ENCODE results near the gene AAK1.
A peak's percentile ranks its signal among the peaks of the same experiment; 100 is the strongest.

AAK1 gene

DNA sequence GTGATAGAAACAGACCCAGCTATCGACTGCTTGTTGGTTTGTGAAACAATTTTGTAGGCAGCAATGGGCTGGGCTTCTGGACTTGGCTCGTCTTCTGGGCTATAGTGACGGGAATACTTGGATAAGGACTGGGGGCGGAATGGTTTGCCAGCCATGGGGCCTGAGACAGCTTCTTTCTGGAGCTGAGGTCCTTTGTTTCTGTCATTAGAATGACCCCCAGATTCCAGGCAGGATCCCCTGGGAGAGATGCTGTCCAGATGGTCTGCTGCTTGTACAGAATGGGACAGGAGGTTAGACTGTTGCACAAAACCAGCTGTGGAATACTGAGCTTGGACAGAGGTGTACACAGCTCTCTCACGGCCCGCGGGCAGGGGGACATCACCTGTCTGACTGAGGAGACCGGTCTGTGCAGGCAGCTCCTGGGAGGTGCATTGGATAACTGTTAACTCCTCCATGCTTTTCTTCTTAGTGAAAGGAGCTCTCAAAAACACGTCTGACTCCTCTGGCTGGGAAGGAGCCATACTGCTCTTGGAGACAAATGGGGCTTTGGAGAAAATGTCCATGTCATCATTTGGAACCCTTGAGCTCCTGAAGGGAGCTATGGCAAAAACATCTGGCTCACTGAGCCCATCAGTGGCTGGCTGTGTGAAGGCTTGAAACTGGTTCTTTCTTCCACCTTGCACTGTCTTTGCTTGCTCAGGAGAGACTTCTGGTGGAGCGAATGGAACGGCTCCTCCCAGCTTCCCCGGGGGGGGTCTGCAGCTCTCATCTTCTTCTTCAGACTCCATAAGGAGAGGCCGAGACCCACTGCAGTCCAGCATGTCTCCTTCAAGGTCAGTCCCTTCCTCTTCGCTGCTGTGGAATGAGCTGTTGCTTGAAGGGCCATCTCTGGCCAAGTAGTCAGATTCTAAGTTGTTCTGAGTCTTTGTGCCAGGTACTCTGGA is 177.8 kb downstream of the AAK1 start:
- H3K9me3 ChIP-seq (ENCODE audit: insufficient read depth, low read length, severe bottlenecking) = no peaks in the 10 kb centered on the region
- H4K20me1 ChIP-seq (ENCODE audit: insufficient read depth, low read length) = 0 out of 2 replicates have a peak, but pooled peaks cover 9% of the 10 kb centered on the region
- no peak for DNase-seq
- ATAC-seq (ENCODE audit: insufficient read depth, low read depth) = no peak
- no peaks in the 10 kb centered on the region for H3K79me2 ChIP-seq (ENCODE audit: insufficient read depth, low read length)
- H3K27ac ChIP-seq (ENCODE audit: low read length) = no peak overlapping the region
- H3K4me2 ChIP-seq (ENCODE audit: insufficient read depth, low read length) = no peak overlapping the region
- no peak overlapping the region for H3K4me3 ChIP-seq (ENCODE audit: low read depth in 1 of 2, low read length in 2 of 2)
- peaks cover 64% of the 10 kb centered on the region for H3K36me3 ChIP-seq (ENCODE audit: insufficient read depth, low read length)
- no peaks in the 10 kb centered on the region for H3K4me1 ChIP-seq (ENCODE audit: insufficient read depth, low read length)
- no peak overlapping the region for H2AFZ ChIP-seq (ENCODE audit: low read depth, low read length)
- H3K9ac ChIP-seq (ENCODE audit: low read depth, low read length) = no peak overlapping the region
- TF ChIP-seq, protein P1, sequence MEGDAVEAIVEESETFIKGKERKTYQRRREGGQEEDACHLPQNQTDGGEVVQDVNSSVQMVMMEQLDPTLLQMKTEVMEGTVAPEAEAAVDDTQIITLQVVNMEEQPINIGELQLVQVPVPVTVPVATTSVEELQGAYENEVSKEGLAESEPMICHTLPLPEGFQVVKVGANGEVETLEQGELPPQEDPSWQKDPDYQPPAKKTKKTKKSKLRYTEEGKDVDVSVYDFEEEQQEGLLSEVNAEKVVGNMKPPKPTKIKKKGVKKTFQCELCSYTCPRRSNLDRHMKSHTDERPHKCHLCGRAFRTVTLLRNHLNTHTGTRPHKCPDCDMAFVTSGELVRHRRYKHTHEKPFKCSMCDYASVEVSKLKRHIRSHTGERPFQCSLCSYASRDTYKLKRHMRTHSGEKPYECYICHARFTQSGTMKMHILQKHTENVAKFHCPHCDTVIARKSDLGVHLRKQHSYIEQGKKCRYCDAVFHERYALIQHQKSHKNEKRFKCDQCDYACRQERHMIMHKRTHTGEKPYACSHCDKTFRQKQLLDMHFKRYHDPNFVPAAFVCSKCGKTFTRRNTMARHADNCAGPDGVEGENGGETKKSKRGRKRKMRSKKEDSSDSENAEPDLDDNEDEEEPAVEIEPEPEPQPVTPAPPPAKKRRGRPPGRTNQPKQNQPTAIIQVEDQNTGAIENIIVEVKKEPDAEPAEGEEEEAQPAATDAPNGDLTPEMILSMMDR (IDR thresholded peaks at IDR 0.05; ENCODE audit: borderline replicate concordance, extremely low read depth, low read length, poor library complexity, severe bottlenecking) = no peak
- TF ChIP-seq EZH2 (IDR thresholded peaks at IDR 0.05; ENCODE audit: borderline replicate concordance, low read depth, low read length, severe bottlenecking) = no peak
- H3K27me3 ChIP-seq (ENCODE audit: insufficient read depth, low read length, poor library complexity) = no peaks in the 10 kb centered on the region

DNA sequence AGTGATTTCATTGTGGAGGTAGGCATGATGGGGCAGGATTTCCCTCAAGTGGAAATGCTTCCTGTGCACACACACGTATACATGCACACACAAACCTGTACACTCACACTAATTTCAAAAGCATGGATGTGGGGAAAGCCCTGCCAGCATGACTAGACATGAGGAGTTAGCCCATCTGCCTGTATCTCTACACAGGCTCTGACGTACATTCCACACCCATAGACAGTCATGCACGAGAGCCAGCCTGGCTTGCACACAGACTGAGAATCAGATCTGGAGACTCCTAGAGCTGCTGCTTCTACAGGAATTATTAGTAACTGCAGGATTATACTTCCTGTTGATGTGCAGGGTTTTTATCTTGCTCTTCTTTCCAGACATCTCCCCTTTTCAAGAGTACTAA is 179.0 kb downstream of the AAK1 start:
- Histone ChIP-seq H3K4me2 (ENCODE audit: insufficient read depth, low read length) (no peak overlapping the region), H4K20me1 (ENCODE audit: insufficient read depth, low read length) (0 out of 2 replicates have a peak, but pooled peaks cover 9% of the 10 kb centered on the region), H3K27ac (ENCODE audit: low read length) (no peak overlapping the region), H3K36me3 (ENCODE audit: insufficient read depth, low read length) (peaks cover 62% of the 10 kb centered on the region), H3K4me1 (ENCODE audit: insufficient read depth, low read length) (no peaks in the 10 kb centered on the region), H3K79me2 (ENCODE audit: insufficient read depth, low read length) (no peaks in the 10 kb centered on the region), H2AFZ (ENCODE audit: low read depth, low read length) (no peak overlapping the region), H3K9ac (ENCODE audit: low read depth, low read length) (no peak overlapping the region), H3K4me3 (ENCODE audit: low read depth in 1 of 2, low read length in 2 of 2) (no peak overlapping the region), H3K27me3 (ENCODE audit: insufficient read depth, low read length, poor library complexity) (no peaks in the 10 kb centered on the region), H3K9me3 (ENCODE audit: insufficient read depth, low read length, severe bottlenecking) (no peaks in the 10 kb centered on the region)
- TF ChIP-seq, protein P1 (IDR thresholded peaks at IDR 0.05; ENCODE audit: borderline replicate concordance, extremely low read depth, low read length, poor library complexity, severe bottlenecking) = no peak
- no peak for TF ChIP-seq EZH2 (IDR thresholded peaks at IDR 0.05; ENCODE audit: borderline replicate concordance, low read depth, low read length, severe bottlenecking)
- DNase-seq (no peak), ATAC-seq (ENCODE audit: insufficient read depth, low read depth) (peak; percentile 44)

DNA sequence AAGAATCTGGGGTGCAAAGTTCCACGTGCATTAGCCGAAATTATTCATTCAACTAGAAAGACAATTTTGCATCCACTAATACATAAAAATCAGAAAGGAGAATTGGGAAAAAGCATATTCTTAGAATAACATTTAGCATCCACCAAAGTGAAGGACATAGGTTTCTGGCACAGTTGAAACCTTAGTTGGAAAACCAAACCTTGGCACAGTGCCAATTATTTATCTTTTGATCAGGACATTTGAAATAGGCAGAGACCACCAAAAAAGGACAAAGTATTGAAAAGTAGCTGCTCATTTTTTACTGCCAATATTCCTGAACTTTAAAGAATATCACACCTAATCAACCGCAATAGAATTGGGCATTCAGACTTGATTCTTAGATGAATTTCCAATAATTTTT is 180.8 kb downstream of the AAK1 start:
- Histone ChIP-seq H3K4me3 (ENCODE audit: low read depth in 1 of 2, low read length in 2 of 2) (no peak overlapping the region), H3K27ac (ENCODE audit: low read length) (no peak overlapping the region), H3K9me3 (ENCODE audit: insufficient read depth, low read length, severe bottlenecking) (no peaks in the 10 kb centered on the region), H3K79me2 (ENCODE audit: insufficient read depth, low read length) (no peaks in the 10 kb centered on the region), H3K36me3 (ENCODE audit: insufficient read depth, low read length) (peaks cover 51% of the 10 kb centered on the region), H3K9ac (ENCODE audit: low read depth, low read length) (no peak overlapping the region), H3K4me2 (ENCODE audit: insufficient read depth, low read length) (no peak overlapping the region), H2AFZ (ENCODE audit: low read depth, low read length) (no peak overlapping the region), H4K20me1 (ENCODE audit: insufficient read depth, low read length) (0 out of 2 replicates have a peak, but pooled peaks cover 9% of the 10 kb centered on the region), H3K27me3 (ENCODE audit: insufficient read depth, low read length, poor library complexity) (no peaks in the 10 kb centered on the region), H3K4me1 (ENCODE audit: insufficient read depth, low read length) (no peaks in the 10 kb centered on the region)
- DNase-seq = no peak
- ATAC-seq (ENCODE audit: insufficient read depth, low read depth) = no peak
- no peak for TF ChIP-seq EZH2 (IDR thresholded peaks at IDR 0.05; ENCODE audit: borderline replicate concordance, low read depth, low read length, severe bottlenecking)
- TF ChIP-seq, protein P1 (IDR thresholded peaks at IDR 0.05; ENCODE audit: borderline replicate concordance, extremely low read depth, low read length, poor library complexity, severe bottlenecking) = no peak
